Measurements from ENCODE around the gene DTX3. TPM values are rescaled to one million over a fixed set of nuclear protein-coding genes. Genes with fewer than 3 reads are reported as not detected.

DTX3 gene
- polyA plus RNA-seq, 3 donors, result 0.08 to 1.3 TPM; not detected in 1

GRCh38 chr12:57609101-57609780 is 4.6 kb downstream of the DTX3 start:
- no peak for DNase-seq
- Histone ChIP-seq H3K9ac (ENCODE audit: insufficient read depth, low read length, poor library complexity, severe bottlenecking) (no peak overlapping the region), H3K79me2 (ENCODE audit: insufficient read depth, low read length) (no peaks in the 10 kb centered on the region), H2AFZ (ENCODE audit: insufficient read depth, low read depth, low read length, poor library complexity, severe bottlenecking) (no peak overlapping the region), H3K4me1 (ENCODE audit: control insufficient read depth in 1 of 2, insufficient read depth in 2 of 2, low read length in 2 of 2) (peaks cover 21 to 28% of the 10 kb centered on the region in 2 donors), H4K20me1 (ENCODE audit: insufficient read depth, low read length) (no peaks in the 10 kb centered on the region), H3K27ac (ENCODE audit: low read depth in 1 of 2, low read length in 2 of 2) (no peak overlapping the region), H3K4me3 (replicated peaks in 1 of 3; ENCODE audit: low read depth in 2 of 3, low read length in 3 of 3) (no peak overlapping the region), H3K27me3 (ENCODE audit: control insufficient read depth in 2 of 2, insufficient read depth in 2 of 2, low read length in 2 of 2) (peaks cover 42 to 84% of the 10 kb centered on the region in 2 donors), H3K4me2 (replicated peaks; ENCODE audit: extremely low read depth, low read length, poor library complexity, severe bottlenecking) (no peak overlapping the region), H3K9me3 (replicated peaks in 1 of 2; ENCODE audit: control insufficient read depth in 1 of 2, insufficient read depth in 1 of 2, low read length in 2 of 2) (peaks cover 0 to 5% of the 10 kb centered on the region in 2 donors), H3K36me3 (replicated peaks in 1 of 2; ENCODE audit: control insufficient read depth in 1 of 2, insufficient read depth in 2 of 2, low read length in 2 of 2) (no peaks in the 10 kb centered on the region)
- Mint-ChIP-seq H3K4me1 (peaks cover 28% of the 10 kb centered on the region), H3K36me3 (peaks cover 0 to 1% of the 10 kb centered on the region in 2 donors), H3K4me3 (peak overlapping the region in 1 of 2 donors; percentile 68), H3K9me3 (peaks cover 0 to 20% (median 3%) of the 10 kb centered on the region in 7 donors), H3K27me3 (ENCODE audit: low read depth in 3 of 3) (peaks cover 72 to 79% (median 76%) of the 10 kb centered on the region in 3 donors), H3K27ac (no peak overlapping the region)
- intact Hi-C loops (cut with micrococcal nuclease), result no loop called here
- TF ChIP-seq, protein P1, sequence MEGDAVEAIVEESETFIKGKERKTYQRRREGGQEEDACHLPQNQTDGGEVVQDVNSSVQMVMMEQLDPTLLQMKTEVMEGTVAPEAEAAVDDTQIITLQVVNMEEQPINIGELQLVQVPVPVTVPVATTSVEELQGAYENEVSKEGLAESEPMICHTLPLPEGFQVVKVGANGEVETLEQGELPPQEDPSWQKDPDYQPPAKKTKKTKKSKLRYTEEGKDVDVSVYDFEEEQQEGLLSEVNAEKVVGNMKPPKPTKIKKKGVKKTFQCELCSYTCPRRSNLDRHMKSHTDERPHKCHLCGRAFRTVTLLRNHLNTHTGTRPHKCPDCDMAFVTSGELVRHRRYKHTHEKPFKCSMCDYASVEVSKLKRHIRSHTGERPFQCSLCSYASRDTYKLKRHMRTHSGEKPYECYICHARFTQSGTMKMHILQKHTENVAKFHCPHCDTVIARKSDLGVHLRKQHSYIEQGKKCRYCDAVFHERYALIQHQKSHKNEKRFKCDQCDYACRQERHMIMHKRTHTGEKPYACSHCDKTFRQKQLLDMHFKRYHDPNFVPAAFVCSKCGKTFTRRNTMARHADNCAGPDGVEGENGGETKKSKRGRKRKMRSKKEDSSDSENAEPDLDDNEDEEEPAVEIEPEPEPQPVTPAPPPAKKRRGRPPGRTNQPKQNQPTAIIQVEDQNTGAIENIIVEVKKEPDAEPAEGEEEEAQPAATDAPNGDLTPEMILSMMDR (IDR thresholded peaks at IDR 0.05), result no peak
- WGBS (ENCODE audit: insufficient coverage), result no CpG with 5 or more reads among the region's 19 CpGs

- no peaks in the 10 kb centered on the region for H3K79me2 ChIP-seq (ENCODE audit: insufficient read depth, low read length)
- WGBS (ENCODE audit: insufficient coverage), result 39% methylated on average over 7 of the region's 34 CpGs
- H3K4me3 Mint-ChIP-seq, result peak overlapping the region in 1 of 2 donors; percentile 85
- no peak for DNase-seq
- H3K9ac ChIP-seq (ENCODE audit: insufficient read depth, low read length, poor library complexity, severe bottlenecking), result no peak overlapping the region
- peaks cover 71 to 79% (median 77%) of the 10 kb centered on the region in 3 donors for H3K27me3 Mint-ChIP-seq (ENCODE audit: low read depth in 3 of 3)
- TF ChIP-seq, protein P1 (IDR thresholded peaks at IDR 0.05), result no peak
- peaks cover 0 to 5% of the 10 kb centered on the region in 2 donors for H3K9me3 ChIP-seq (replicated peaks in 1 of 2; ENCODE audit: control insufficient read depth in 1 of 2, insufficient read depth in 1 of 2, low read length in 2 of 2)
- no peaks in the 10 kb centered on the region for H3K36me3 ChIP-seq (replicated peaks in 1 of 2; ENCODE audit: control insufficient read depth in 1 of 2, insufficient read depth in 2 of 2, low read length in 2 of 2)
- peaks cover 42 to 85% of the 10 kb centered on the region in 2 donors for H3K27me3 ChIP-seq (ENCODE audit: control insufficient read depth in 2 of 2, insufficient read depth in 2 of 2, low read length in 2 of 2)
- H4K20me1 ChIP-seq (ENCODE audit: insufficient read depth, low read length), result no peaks in the 10 kb centered on the region
- H3K9me3 Mint-ChIP-seq, result peaks cover 0 to 19% (median 3%) of the 10 kb centered on the region in 7 donors
- no peak overlapping the region for H3K4me3 ChIP-seq (replicated peaks in 1 of 3; ENCODE audit: low read depth in 2 of 3, low read length in 3 of 3)
- H3K4me1 Mint-ChIP-seq, result peaks cover 24% of the 10 kb centered on the region
- H3K4me1 ChIP-seq (ENCODE audit: control insufficient read depth in 1 of 2, insufficient read depth in 2 of 2, low read length in 2 of 2), result peaks cover 15 to 21% of the 10 kb centered on the region in 2 donors
- no peak overlapping the region for H3K27ac ChIP-seq (ENCODE audit: low read depth in 1 of 2, low read length in 2 of 2)
- H3K4me2 ChIP-seq (replicated peaks; ENCODE audit: extremely low read depth, low read length, poor library complexity, severe bottlenecking), result no peak overlapping the region
- intact Hi-C loops (cut with micrococcal nuclease), result no loop called here
- peak overlapping the region; percentile 72 for H2AFZ ChIP-seq (ENCODE audit: insufficient read depth, low read depth, low read length, poor library complexity, severe bottlenecking)
- no peak overlapping the region for H3K27ac Mint-ChIP-seq
- H3K36me3 Mint-ChIP-seq, result peaks cover 0 to 1% of the 10 kb centered on the region in 2 donors
These were observed 5.3 kb downstream of the DTX3 start for GRCh38 chr12:57609781-57610553.
